Stromal cell of bone marrow (primary cell): Measurements from ENCODE around the gene FAU.

Experiments
- DNase-seq: peaks from one replicate; pipeline ENCODE4 v3.0.0-alpha.2; 2012; ENCODE audit warnings: low read depth

FAU gene

GRCh38 chr11:65135633-65136145 is 13.8 kb upstream of the FAU start:
- no peak for DNase-seq

DNA sequence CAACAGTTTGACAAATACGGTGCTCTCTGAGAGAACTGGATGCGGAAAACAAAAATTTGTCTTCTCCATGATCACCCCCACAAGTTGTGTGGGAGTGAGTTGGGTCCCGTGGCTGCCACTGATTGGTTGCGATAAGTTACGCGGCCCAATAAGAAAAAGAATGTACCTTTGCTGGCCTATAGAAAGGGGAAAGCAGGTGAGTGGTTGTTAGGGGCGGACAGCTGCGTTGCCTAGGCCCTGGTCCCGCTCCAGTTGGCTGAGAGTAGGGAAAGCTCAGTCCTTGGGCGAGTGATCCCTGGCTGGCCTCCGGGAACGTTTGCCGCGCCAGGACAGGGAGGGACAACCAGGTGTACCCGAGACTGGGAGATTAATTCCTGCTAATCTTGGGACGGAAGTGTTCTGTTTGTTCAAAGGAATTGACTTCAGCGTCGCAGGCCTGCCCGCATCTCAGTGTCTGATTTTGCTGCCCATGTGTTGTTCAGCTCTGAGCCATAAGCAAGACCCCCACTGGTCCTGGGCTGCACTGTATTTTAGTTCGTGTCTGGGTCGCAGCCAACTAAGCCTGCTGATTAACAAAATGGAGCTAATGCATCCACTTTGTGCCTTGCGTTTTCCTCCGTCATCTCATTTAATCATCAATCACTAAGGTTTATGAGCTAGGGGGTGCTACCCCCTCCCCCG is 13.2 kb upstream of the FAU start:
- DNase-seq: peak; percentile 94

- peak; percentile 79 for DNase-seq
Observed at GRCh38 chr11:65134240-65134951, 12.5 kb upstream of the FAU start, which contains the start of gene SYVN1. Gene SYVN1 (minus strand): TSS chr11:65134519. CDS start chr11:65133601, 918 bp downstream.

GRCh38 chr11:65133724-65134123 is 11.8 kb upstream of the FAU start:
- DNase-seq: no peak

DNA sequence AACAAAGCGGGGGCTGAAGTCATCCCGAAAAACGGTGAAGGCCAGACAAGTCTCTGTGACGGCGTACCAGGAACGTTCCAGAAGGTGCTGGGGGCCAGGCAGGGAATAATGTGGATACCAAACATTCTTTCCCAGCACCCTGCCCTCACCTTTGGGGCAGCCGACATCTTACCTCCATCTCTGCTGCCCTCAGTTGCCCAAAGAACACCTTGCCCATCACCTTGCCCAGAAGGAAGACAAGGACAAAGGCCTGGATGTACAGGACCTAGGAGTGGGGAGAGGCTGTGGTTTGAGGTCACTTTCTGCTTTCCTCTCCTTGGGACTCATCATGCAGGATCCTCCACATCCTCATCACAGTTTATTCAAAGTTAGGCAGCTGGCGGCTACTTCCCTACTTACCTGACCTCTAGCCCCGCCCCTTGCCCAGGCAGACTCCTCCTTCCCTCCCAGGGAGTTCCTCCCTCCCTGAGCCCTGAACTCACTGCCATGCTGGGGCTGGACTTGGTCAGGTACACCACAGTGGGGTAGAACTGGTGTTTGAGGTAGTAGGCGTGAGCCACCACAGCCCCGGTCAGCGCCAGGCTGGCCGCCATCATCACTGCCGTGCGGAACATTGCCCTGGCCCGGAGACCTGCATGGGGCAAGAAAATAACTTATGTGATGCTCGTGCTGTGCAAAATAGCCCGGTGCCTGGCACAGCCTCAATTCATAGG is 11.2 kb upstream of the FAU start:
- DNase-seq: no peak

DNA sequence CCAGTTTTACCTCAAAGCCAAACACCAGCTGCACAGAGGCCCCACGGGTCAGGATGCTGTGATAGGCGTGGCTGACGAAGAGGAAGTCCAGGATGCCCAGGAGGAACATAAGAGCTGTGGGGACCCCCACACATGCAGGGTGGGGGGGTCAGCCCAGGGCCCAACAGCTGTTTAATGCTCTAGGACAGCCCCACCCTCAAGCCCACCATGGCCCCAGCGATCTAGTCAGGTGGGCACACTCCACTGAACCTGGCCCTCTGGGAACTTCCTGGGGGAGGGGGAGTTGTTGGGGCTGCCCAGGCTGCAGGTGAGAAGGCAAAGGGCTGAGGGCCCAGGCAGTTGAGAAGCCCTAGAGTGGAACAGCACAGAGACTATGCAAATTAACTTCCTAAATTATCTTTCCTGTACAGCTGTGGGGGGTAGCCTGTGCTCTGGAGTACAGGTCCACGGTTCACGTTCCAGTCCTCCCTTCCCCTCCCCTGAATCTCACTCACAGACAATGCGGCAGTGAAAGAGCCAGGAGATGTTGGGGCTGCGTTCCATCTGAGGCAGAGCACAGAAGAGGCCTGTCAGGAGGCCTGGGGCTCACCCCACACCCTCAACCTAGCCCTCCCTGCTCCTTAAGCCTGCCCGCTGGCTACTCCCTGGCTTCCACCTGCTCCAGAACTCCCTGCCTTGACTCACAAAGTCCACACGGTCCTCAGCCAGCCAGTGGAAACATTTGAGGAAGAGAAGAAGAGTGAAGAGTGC is 10.5 kb upstream of the FAU start:
- DNase-seq: no peak

- DNase-seq: no peak
Observed at GRCh38 chr11:65131895-65132237, 9.9 kb upstream of the FAU start.

- no peak for DNase-seq
Observed at GRCh38 chr11:65131417-65131776, 9.5 kb upstream of the FAU start.

DNA sequence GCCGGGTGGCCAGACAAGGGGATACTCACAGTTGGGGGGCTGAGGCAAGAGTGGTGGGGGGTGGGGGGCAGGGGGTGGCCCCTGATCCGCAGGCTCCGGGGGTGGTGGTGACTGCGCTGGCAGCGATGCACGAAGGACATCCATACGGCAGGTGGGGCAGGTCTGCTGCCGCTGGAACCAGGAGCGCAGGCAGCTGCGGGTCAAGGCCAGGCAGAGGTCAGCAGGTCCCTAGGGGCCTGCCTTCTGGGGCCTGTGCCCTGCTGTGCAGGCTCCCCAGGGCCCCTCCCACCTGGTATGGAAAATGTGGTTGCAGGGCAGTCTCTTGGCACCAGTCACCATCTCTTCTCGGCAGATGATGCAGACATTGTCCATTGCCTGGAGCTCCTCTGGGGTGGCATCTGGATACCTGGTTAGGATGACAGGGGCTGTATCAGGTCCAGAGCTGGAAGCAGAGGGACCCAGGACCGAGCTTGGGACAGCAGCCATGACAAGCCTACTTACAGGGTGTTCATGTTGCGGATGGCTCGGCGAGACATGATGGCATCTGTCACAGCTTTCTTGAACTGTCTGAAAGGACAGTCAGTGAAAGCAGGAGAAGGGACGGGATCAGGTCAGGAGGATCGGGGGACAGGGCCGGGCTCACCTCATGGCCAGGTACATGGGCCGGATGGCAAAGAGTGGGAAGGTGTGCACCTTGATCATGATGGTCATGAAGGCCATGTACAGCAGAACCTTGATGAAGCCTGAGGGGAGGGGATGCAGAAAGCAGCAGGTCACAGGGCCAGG is 8.9 kb upstream of the FAU start:
- no peak for DNase-seq

GRCh38 chr11:65129649-65130441 is 7.9 kb upstream of the FAU start:
- no peak for DNase-seq

- DNase-seq: no peak
Observed at GRCh38 chr11:65128182-65129145, 6.5 kb upstream of the FAU start.

GRCh38 chr11:65127473-65128181 is 5.7 kb upstream of the FAU start:
- DNase-seq: no peak

GRCh38 chr11:65126624-65127274 is 4.8 kb upstream of the FAU start:
- DNase-seq: no peak

DNA sequence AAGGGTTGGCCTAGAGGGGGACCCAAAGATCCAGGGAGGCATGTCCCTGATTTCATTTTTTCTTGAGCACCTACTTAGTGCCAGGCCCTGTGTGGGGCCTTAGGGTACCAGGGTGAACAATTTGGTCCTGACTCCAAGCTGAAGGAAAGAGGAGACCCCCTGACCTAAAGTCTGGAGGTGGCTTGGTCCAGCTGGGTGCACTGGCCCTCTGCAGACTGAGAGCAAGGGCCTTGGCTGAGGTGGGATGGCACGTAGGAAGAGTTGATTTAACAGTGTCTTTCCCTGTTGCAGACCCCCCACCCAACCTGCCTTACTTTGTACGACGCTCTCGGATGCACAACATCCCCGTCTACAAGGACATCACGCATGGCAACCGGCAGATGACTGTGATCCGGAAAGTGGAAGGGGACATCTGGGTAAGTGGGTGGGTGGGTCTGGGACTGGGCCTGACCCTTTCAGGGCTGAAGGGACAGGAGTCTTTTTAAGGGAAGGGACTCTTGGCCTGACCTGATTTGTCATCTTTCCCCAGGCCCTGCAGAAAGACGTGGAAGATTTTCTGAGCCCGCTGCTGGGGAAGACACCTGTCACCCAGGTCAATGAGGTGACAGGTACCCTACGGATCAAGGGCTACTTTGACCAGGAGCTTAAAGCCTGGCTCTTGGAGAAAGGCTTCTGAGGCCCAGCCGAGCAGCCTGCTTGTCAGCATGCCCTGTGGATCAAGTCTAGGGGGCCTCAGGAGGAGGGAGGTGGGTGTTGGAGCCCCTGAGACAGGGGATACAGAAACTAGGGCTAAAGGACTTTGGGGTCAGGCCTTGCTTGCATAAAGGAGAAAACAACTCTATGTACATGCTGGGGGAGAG is 3.5 kb upstream of the FAU start:
- DNase-seq: no peak

DNA sequence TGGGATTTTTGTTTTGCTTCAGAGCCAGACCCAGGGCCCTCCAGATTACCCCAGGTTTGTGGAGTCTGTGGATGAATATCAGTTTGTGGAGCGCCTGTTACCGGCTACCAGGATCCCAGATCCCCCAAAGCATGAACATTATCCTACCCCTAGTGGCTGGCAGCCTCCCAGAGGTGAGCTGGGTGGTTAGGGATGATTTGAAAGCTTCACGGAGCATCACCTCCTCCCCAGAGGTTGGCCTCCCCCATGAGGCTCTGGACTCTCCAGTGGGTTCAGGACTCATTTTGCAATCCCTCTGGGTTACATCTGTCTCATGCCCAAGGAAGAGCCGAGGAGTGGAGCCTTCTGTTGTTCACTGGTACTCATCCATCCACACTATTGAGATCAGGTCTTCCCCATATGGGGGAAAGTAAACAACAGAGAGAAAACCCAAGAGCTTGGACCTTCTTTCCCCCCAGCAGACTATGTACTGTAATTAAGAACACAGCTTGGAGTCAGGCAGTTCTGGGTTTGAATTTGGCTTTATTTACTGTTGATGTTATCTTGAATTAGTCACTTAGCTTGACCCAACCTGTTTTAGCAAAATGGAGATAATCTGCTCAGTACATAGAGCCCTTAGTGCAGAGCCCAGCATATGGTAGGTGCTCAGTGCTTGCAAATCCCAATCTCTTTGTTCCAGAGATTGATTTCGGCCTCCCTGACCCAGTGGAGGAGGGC is 2.7 kb upstream of the FAU start:
- DNase-seq: no peak

- no peak for DNase-seq
Observed at GRCh38 chr11:65121447-65121864, 478 bp downstream of the FAU start.

GRCh38 chr11:65120831-65121230 is 1.1 kb downstream of the FAU start:
- DNase-seq: no peak
